NB4 (cell line): ENCODE data around the gene UBAC2.

Experiments
- CTCF ChIP-seq: IDR thresholded peaks from one replicate; pipeline ENCODE4 v1.5.1; 2012; ENCODE audit warnings: low read depth, low read length
- POLR2A ChIP-seq: IDR thresholded peaks from 2 replicates; pipeline ENCODE4 v1.6.1; 2011; ENCODE audit warnings: mild to moderate bottlenecking; ENCODE audit not compliant: insufficient read length; ENCODE audit errors: extremely low read depth

GRCh38 chr13:99376924-99377323 lies 176.3 kb downstream of the UBAC2 start:
- no peak for TF ChIP-seq POLR2A
- TF ChIP-seq CTCF, result no peak
